HepG2 (cell line): ENCODE data around the gene SCFD2. TPM values are rescaled to one million over a fixed set of nuclear protein-coding genes. Genes with fewer than 3 reads are reported as not detected.

Experiments used
- ATAC-seq: fragments of 200-7000 bp; cut with Tn5 transposase; 3 replicates; pipeline ENCODE4 v1.9.1; 2020; ENCODE audit warnings: mild to moderate bottlenecking, moderate library complexity
- BruUV-seq: library from RNA; stranded (reverse); fragments of 400-500 nt; replicated peaks from 2 replicates; lab custom pipeline; 2021; lab: Mats Ljungman, UMichigan
- CTCF ChIA-PET: fragments of 300-600 bp; formaldehyde crosslinking; extraction: SDS; loops from one replicate; lab custom pipeline; 2021; ENCODE audit warnings: low total read pairs, inconsistent platforms, low intra/inter-chr PET ratio; lab: Yijun Ruan, JAX
- POLR2A ChIA-PET: fragments of 350-600 bp; sonication (Branson Sonifier 250); formaldehyde crosslinking; loops from one replicate; lab custom pipeline; 2020; ENCODE audit warnings: antibody characterized with exemption, inconsistent platforms; lab: Yijun Ruan, JAX
- DNase-seq: peaks from one replicate; pipeline ENCODE4 v3.0.0-alpha.2; 2015; ENCODE audit warnings: low spot score
- FAIRE-seq: peaks from 3 replicates; lab custom pipeline; 2011; peaks lifted over from hg19 to GRCh38; lab: Jason Lieb, UNC
- H2AFZ ChIP-seq: one replicate; pipeline ENCODE4 v1.6.1; 2011; ENCODE audit warnings: low read length, inconsistent platforms
- H3K27ac ChIP-seq: fragments of 300-600 bp; 3 replicates; pipeline ENCODE4 v1.8.0; 2011; ENCODE audit warnings: mixed run types, mild to moderate bottlenecking, mixed read lengths, low read length, inconsistent platforms; ENCODE audit not compliant: insufficient read depth; ENCODE audit errors: extremely low read length
- H3K27me3 ChIP-seq, 2 experiments: fragments of 200-600 bp in 1 of 2; 2 replicates in 1 of 2; 3 replicates in 1 of 2; pipeline versions ENCODE4 v1.6.0 to v1.8.0; 2011; ENCODE audit warnings: low read length in 2 of 2, mild to moderate bottlenecking in 2 of 2, moderate library complexity in 2 of 2, inconsistent platforms in 1 of 2; ENCODE audit not compliant: insufficient read depth in 2 of 2, control insufficient read depth in 1 of 2
- H3K36me3 ChIP-seq, 2 experiments: fragments of 200-600 bp in 1 of 2; replicated peaks in 1 of 2; 2 replicates in 1 of 2; 3 replicates in 1 of 2; pipeline versions ENCODE4 v1.5.1 to v1.8.0; 2011; ENCODE audit warnings: low read length in 2 of 2, inconsistent platforms in 1 of 2; ENCODE audit not compliant: insufficient read depth in 2 of 2, control insufficient read depth in 1 of 2
- H3K4me1 ChIP-seq: 2 replicates; pipeline ENCODE4 v1.5.1; 2012; ENCODE audit warnings: low read length, inconsistent platforms; ENCODE audit not compliant: insufficient read depth
- H3K4me2 ChIP-seq: 2 replicates; pipeline ENCODE4 v1.6.0; 2011; ENCODE audit warnings: low read depth, low read length, inconsistent platforms
- H3K4me3 ChIP-seq, 3 experiments: fragments of 200-600 bp in 1 of 3; sonication (generic), shearing (Covaris generic) in 1 of 3; replicated peaks in 1 of 3; 2 replicates each; pipeline ENCODE4 v1.5.1; 2011 to 2016; ENCODE audit warnings: low read length in 3 of 3, inconsistent platforms in 2 of 3, low read depth in 2 of 3, mild to moderate bottlenecking in 2 of 3, control low read depth in 1 of 3, mixed read lengths in 1 of 3; ENCODE audit not compliant: insufficient read depth in 1 of 3
- H3K79me2 ChIP-seq: one replicate; pipeline ENCODE4 v1.6.1; 2011; ENCODE audit warnings: low read length, inconsistent platforms; ENCODE audit not compliant: insufficient read depth
- H3K9ac ChIP-seq: 2 replicates; pipeline ENCODE4 v1.6.0; 2011; ENCODE audit warnings: mild to moderate bottlenecking, low read depth, low read length, inconsistent platforms; ENCODE audit not compliant: insufficient read depth
- H3K9me3 ChIP-seq: 2 replicates; pipeline ENCODE4 v1.5.1; 2012; ENCODE audit warnings: mild to moderate bottlenecking, low read length
- H4K20me1 ChIP-seq: 2 replicates; pipeline ENCODE4 v1.6.0; 2011; ENCODE audit warnings: inconsistent platforms, mild to moderate bottlenecking, low read length, moderate library complexity; ENCODE audit not compliant: insufficient read depth
- ADNP ChIP-seq: sonication (generic); formaldehyde crosslinking; IDR thresholded peaks from 2 replicates; pipeline ENCODE4 v1.4.0; 2020; ENCODE audit warnings: missing genetic modification reagents
- BHLHE40 ChIP-seq: IDR thresholded peaks from 2 replicates; pipeline ENCODE4 v1.6.1; 2011; ENCODE audit warnings: low read length, improper control_type of control experiment
- ETV6 ChIP-seq: sonication (generic); formaldehyde crosslinking; conservative IDR thresholded peaks from 2 replicates; pipeline ENCODE4 v1.4.0; 2020; ENCODE audit warnings: missing genetic modification reagents
- FOXC1 ChIP-seq: sonication (generic); formaldehyde crosslinking; IDR thresholded peaks from 2 replicates; pipeline ENCODE4 v1.8.0; 2022; ENCODE audit warnings: mild to moderate bottlenecking, missing genetic modification reagents, borderline replicate concordance
- HES4 ChIP-seq: sonication (generic); formaldehyde crosslinking; IDR thresholded peaks from 2 replicates; pipeline ENCODE4 v1.9.0; 2021; ENCODE audit warnings: mild to moderate bottlenecking, missing genetic modification reagents, borderline replicate concordance
- STAT5B ChIP-seq: sonication (generic); formaldehyde crosslinking; IDR thresholded peaks from 2 replicates; pipeline ENCODE4 v1.4.0; 2020; ENCODE audit warnings: missing genetic modification reagents
- TAF15 ChIP-seq: fragments of 200-400 bp; formaldehyde crosslinking; IDR thresholded peaks from one replicate; pipeline ENCODE4 v1.6.1; 2018; ENCODE audit warnings: mild to moderate bottlenecking, low read depth, low read length; ENCODE audit not compliant: poor library complexity, severe bottlenecking
- TBX2 ChIP-seq: sonication (generic); formaldehyde crosslinking; IDR thresholded peaks from 2 replicates; pipeline ENCODE4 v1.5.0; 2020; ENCODE audit warnings: missing genetic modification reagents, mild to moderate bottlenecking, borderline replicate concordance
- WGBS: methylation state at CpG from one replicate; pipeline ENCODE4 v1.1.6; 2017; ENCODE audit warnings: low lambda C conversion rate; 5-methylcytosine and 5-hydroxymethylcytosine counted together
- in situ Hi-C: cut with HindIII; loops from 2 replicates; pipeline ENCODE4 v1.10.0; 2017; ENCODE audit warnings: low pct_unique_long_range_greater_than_20kb; ENCODE audit not compliant: extremely low pct_ligation_motif_present
- intact Hi-C: fragments of 100-400 bp; cut with micrococcal nuclease; formaldehyde crosslinking; loops from one replicate; pipeline ENCODE4 v1.10.0; 2022; ENCODE audit not compliant: unreplicated experiment
- polyA plus RNA-seq, 8 experiments: library from polyadenylated mRNA; depleted of rRNA in 3 of 8; stranded (reverse) in 7 of 8; unstranded in 1 of 8; fragments of >200 nt; fragmentation: Illumina TruSeq in 4 of 8; extraction: Trizol in 4 of 8; gene quantifications; 2 replicates each; pipeline versions ENCODE4 v1.2.1 to v1.2.3, GENCODE V29; 2011 to 2016; ENCODE audit warnings: low read depth in 4 of 8, missing spikeins in 1 of 8, mixed read lengths in 1 of 8; ENCODE audit not compliant: insufficient read depth in 1 of 8
- total RNA-seq, 5 experiments: library from RNA; depleted of rRNA; stranded (reverse); fragments of >200 nt; fragmentation: Illumina TruSeq; extraction: Trizol; gene quantifications; 2 replicates each; pipeline ENCODE4 v1.2.3, GENCODE V29; 2016; ENCODE audit warnings: low read depth in 1 of 5
- TF ChIP-seq, protein P1 (sequence below): sonication (generic); formaldehyde crosslinking; IDR thresholded peaks from 2 replicates; pipeline ENCODE4 v1.4.0; 2020; ENCODE audit warnings: mild to moderate bottlenecking, missing genetic modification reagents

The SCFD2 gene
- total and polyA plus RNA-seq, 2 of the 13 experiments (the other 11 are each of a cell fraction or from before 2014, with no cell fraction given): 4.6 to 15.6 TPM

DNA sequence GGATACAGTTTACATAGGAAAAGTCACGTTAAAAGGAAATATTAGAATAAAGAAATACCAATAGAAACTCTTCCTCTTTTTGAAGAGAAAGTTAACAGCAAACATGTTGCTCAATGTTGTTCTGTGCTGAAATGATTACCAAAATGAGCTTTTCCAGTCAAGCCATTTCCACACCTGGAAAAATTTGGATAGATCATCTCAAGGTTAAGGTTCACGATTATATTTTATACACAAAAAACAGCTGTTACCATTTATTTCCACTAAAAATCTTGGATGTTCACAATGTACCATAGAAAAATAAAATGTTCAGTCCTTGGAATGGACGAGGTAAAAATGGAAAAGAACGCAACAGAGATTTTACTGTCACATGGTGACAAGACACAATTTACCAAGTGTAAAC, 218.7 kb downstream of the SCFD2 start:
- 90% methylated on average over 4 of the region's 4 CpGs for WGBS
- Histone ChIP-seq H3K9ac (no peak overlapping the region), H3K4me2 (no peak overlapping the region), H3K79me2 (no peaks in the 10 kb centered on the region), H2AFZ (no peak overlapping the region), H3K36me3 (peaks cover 1 to 5% of the 10 kb centered on the region in 2 experiments; a peak in 2 of 5 replicates), H3K27ac (no peak overlapping the region), H3K4me1 (no peaks in the 10 kb centered on the region), H3K4me3 (no peak overlapping the region), H3K27me3 (no peaks in the 10 kb centered on the region), H4K20me1 (no peaks in the 10 kb centered on the region), H3K9me3 (no peaks in the 10 kb centered on the region)
- TF ChIP-seq, protein P1, sequence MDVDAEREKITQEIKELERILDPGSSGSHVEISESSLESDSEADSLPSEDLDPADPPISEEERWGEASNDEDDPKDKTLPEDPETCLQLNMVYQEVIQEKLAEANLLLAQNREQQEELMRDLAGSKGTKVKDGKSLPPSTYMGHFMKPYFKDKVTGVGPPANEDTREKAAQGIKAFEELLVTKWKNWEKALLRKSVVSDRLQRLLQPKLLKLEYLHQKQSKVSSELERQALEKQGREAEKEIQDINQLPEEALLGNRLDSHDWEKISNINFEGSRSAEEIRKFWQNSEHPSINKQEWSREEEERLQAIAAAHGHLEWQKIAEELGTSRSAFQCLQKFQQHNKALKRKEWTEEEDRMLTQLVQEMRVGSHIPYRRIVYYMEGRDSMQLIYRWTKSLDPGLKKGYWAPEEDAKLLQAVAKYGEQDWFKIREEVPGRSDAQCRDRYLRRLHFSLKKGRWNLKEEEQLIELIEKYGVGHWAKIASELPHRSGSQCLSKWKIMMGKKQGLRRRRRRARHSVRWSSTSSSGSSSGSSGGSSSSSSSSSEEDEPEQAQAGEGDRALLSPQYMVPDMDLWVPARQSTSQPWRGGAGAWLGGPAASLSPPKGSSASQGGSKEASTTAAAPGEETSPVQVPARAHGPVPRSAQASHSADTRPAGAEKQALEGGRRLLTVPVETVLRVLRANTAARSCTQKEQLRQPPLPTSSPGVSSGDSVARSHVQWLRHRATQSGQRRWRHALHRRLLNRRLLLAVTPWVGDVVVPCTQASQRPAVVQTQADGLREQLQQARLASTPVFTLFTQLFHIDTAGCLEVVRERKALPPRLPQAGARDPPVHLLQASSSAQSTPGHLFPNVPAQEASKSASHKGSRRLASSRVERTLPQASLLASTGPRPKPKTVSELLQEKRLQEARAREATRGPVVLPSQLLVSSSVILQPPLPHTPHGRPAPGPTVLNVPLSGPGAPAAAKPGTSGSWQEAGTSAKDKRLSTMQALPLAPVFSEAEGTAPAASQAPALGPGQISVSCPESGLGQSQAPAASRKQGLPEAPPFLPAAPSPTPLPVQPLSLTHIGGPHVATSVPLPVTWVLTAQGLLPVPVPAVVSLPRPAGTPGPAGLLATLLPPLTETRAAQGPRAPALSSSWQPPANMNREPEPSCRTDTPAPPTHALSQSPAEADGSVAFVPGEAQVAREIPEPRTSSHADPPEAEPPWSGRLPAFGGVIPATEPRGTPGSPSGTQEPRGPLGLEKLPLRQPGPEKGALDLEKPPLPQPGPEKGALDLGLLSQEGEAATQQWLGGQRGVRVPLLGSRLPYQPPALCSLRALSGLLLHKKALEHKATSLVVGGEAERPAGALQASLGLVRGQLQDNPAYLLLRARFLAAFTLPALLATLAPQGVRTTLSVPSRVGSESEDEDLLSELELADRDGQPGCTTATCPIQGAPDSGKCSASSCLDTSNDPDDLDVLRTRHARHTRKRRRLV (CRISPR knock-in tag): no peak
- no peak for TF ChIP-seq STAT5B
- TF ChIP-seq TAF15: no peak
- no peak for TF ChIP-seq ETV6
- no peak for TF ChIP-seq FOXC1 (CRISPR knock-in tag)
- no peak for TF ChIP-seq BHLHE40
- TF ChIP-seq HES4 (CRISPR knock-in tag): no peak
- TF ChIP-seq ADNP (CRISPR knock-in tag): no peak
- no peak for TF ChIP-seq TBX2 (CRISPR knock-in tag)
- ChIA-PET CTCF (no interaction called here), POLR2A (no interaction called here)
- no peak for FAIRE-seq
- no peak for ATAC-seq
- intact Hi-C loops: no loop called here
- DNase-seq: no peak
- no TSS peak for BruUV-seq
- in situ Hi-C loops: no loop called here
